Right atrium auricular region (tissue), 2 donors: ENCODE results near the gene ERCC6L. TPM values are rescaled to one million over a fixed set of nuclear protein-coding genes. Genes with fewer than 3 reads are reported as not detected.

Experiments used
- DNase-seq: peaks from one replicate; pipeline ENCODE4 v3.0.0-alpha.2; 2019; ENCODE audit warnings: low spot score
- H3K27ac ChIP-seq, 2 donors: fragments of 200-600 bp; sonication (generic); 1 replicate in 1 of 2; 2 replicates in 1 of 2; pipeline ENCODE4 v1.5.1; 2016 to 2019
- H3K27me3 ChIP-seq, 2 donors: fragments of 200-600 bp; sonication (generic); one replicate each; pipeline versions ENCODE4 v1.5.1 to v1.6.0; 2017 to 2019
- H3K36me3 ChIP-seq: fragments of 200-600 bp; sonication (generic); one replicate; pipeline ENCODE4 v1.5.1; 2016
- H3K4me1 ChIP-seq, 2 donors: fragments of 200-600 bp; sonication (generic); one replicate each; pipeline versions ENCODE4 v1.5.1 to v1.6.0; 2017 to 2019
- H3K4me3 ChIP-seq, 2 donors: fragments of 200-600 bp; sonication (generic); 1 replicate in 1 of 2; 2 replicates in 1 of 2; pipeline ENCODE4 v1.5.1; 2017 to 2019; ENCODE audit warnings: mild to moderate bottlenecking in 1 of 2, moderate library complexity in 1 of 2
- H3K9me3 ChIP-seq, 2 donors: fragments of 200-600 bp; sonication (generic); one replicate each; pipeline ENCODE4 v1.5.1; 2019
- CTCF ChIP-seq, 2 donors: fragments of 200-600 bp; sonication (generic); IDR thresholded peaks; one replicate each; pipeline ENCODE4 v1.5.1; 2019; ENCODE audit warnings: antibody characterized with exemption in 2 of 2
- total RNA-seq, 2 donors: library from RNA; depleted of rRNA; stranded (reverse); fragments of >200 nt; gene quantifications; one replicate each; pipeline ENCODE4 v1.1.0, GENCODE V29; 2016

ERCC6L gene, protein sequence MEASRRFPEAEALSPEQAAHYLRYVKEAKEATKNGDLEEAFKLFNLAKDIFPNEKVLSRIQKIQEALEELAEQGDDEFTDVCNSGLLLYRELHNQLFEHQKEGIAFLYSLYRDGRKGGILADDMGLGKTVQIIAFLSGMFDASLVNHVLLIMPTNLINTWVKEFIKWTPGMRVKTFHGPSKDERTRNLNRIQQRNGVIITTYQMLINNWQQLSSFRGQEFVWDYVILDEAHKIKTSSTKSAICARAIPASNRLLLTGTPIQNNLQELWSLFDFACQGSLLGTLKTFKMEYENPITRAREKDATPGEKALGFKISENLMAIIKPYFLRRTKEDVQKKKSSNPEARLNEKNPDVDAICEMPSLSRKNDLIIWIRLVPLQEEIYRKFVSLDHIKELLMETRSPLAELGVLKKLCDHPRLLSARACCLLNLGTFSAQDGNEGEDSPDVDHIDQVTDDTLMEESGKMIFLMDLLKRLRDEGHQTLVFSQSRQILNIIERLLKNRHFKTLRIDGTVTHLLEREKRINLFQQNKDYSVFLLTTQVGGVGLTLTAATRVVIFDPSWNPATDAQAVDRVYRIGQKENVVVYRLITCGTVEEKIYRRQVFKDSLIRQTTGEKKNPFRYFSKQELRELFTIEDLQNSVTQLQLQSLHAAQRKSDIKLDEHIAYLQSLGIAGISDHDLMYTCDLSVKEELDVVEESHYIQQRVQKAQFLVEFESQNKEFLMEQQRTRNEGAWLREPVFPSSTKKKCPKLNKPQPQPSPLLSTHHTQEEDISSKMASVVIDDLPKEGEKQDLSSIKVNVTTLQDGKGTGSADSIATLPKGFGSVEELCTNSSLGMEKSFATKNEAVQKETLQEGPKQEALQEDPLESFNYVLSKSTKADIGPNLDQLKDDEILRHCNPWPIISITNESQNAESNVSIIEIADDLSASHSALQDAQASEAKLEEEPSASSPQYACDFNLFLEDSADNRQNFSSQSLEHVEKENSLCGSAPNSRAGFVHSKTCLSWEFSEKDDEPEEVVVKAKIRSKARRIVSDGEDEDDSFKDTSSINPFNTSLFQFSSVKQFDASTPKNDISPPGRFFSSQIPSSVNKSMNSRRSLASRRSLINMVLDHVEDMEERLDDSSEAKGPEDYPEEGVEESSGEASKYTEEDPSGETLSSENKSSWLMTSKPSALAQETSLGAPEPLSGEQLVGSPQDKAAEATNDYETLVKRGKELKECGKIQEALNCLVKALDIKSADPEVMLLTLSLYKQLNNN
- total RNA-seq = under 1 TPM in 1 of 2 donors, not detected in 1; 0.15 TPM

- DNase-seq = peak; percentile 85
- Histone ChIP-seq H3K4me1 (no peaks in the 10 kb centered on the region), H3K27ac (peak within 1 kb of the TSS; percentile 27 to 51), H3K36me3 (no peaks in the 10 kb centered on the region), H3K9me3 (no peaks in the 10 kb centered on the region), H3K27me3 (no peaks in the 10 kb centered on the region), H3K4me3 (peak within 1 kb of the TSS; percentile 19 to 33)
- TF ChIP-seq CTCF (IDR thresholded peaks at IDR 0.05) = no peak
These were observed at the start of gene ERCC6L for GRCh38 chrX:72238721-72239475. Gene ERCC6L, minus strand, starts transcription at chrX:72239027. Its CDS starts 116 bp downstream, at chrX:72238911.

DNA sequence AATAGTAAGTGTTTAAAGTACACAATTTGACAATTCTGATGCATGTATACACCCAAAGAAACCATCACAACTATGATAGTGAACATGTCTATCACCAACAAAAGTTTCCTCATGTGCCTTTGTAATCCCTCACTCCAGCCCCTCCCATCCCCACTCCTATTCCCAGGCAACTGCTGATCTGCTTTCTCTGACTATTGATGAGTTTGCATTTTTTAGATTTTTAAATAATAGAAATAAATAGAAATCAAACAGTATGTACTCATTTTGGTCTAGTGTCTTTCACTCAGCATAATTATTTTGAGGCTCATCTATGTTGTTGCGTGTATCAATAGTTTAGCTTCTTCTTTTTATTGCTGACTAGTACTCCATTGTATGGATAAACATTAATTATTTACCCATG lies 43.5 kb upstream of the ERCC6L start:
- Histone ChIP-seq H3K4me3 (no peak overlapping the region), H3K27ac (no peak overlapping the region), H3K9me3 (no peaks in the 10 kb centered on the region), H3K4me1 (no peaks in the 10 kb centered on the region), H3K36me3 (no peaks in the 10 kb centered on the region), H3K27me3 (no peaks in the 10 kb centered on the region)
- no peak for TF ChIP-seq CTCF (IDR thresholded peaks at IDR 0.05)
- no peak for DNase-seq

DNA sequence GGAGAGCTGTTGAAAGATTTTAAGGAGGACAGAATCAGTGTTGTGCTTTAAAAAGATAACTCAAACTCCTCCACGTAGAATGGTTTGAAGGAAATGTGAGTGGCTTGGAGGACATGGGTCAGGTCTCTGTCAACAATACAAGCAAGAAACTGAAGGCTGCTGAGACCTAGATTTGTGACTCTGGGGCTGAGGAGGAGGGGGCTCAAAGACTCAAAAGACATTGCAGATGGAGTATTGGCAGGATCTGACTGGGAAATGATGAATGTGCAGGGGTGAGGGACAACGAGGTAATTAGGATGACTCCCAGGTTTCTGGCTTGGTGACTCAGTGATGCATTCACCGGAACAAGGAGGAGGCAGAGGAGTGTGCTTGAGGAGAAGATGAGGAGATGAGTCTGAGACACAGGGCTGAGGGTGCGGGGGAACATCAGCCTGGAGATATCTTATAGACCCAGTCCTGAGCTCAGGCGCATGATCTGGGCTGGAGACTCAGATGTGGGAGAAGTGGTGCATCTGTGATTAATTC lies 41.6 kb upstream of the ERCC6L start:
- H3K9me3 ChIP-seq = no peaks in the 10 kb centered on the region
- no peak for TF ChIP-seq CTCF (IDR thresholded peaks at IDR 0.05)
- no peak for DNase-seq
- no peak overlapping the region for H3K4me3 ChIP-seq
- H3K4me1 ChIP-seq = peaks cover 0 to 10% of the 10 kb centered on the region in 2 donors
- H3K27me3 ChIP-seq = no peaks in the 10 kb centered on the region
- H3K36me3 ChIP-seq = peaks cover 5% of the 10 kb centered on the region
- H3K27ac ChIP-seq = no peak overlapping the region

DNA sequence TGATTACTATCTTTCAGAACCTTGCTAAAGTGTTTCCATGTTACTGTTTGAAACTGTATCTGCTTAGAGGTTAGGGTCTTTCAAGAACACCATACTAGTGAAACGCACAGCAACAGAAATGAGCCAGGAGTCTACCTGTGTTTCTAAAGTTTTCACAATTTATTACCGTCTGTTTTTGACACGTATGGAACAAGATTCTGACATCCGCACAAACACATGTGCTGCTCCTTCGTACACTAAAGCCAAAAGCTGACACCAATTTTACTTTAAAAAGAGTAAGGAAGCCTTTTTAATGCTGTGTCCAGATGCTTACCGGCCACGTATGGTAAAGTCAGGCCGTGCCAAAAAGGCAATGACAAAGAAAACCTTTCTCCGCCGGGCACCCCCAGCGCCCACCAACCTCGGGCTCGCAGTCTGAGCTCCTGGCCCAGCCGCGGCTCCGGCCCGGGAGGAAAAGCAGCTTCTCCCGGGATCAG lies 37.7 kb upstream of the ERCC6L start:
- DNase-seq = no peak
- Histone ChIP-seq H3K27me3 (no peaks in the 10 kb centered on the region), H3K9me3 (no peaks in the 10 kb centered on the region), H3K27ac (peak overlapping the region; percentile 80 to 86), H3K4me3 (peak overlapping the region; percentile 70 to 72), H3K36me3 (peaks cover 36% of the 10 kb centered on the region), H3K4me1 (peaks cover 0 to 12% of the 10 kb centered on the region in 2 donors)
- TF ChIP-seq CTCF (IDR thresholded peaks at IDR 0.05) = no peak
